ENCODE data around the gene ROR1.

- TF ChIP-seq EZH2 (IDR thresholded peaks at IDR 0.05) (no peak), POLR2A (IDR thresholded peaks at IDR 0.05; ENCODE audit: borderline replicate concordance, extremely low read depth, insufficient read depth, insufficient read length) (no peak), POLR2AphosphoS5 (IDR thresholded peaks at IDR 0.05; ENCODE audit: low read depth, low read length) (no peak), REST (IDR thresholded peaks at IDR 0.05; ENCODE audit: low read depth) (no peak), ELF1 (IDR thresholded peaks at IDR 0.05; ENCODE audit: borderline replicate concordance, low read depth) (no peak), CTCF (IDR thresholded peaks at IDR 0.05 in 2 of 3, conservative IDR thresholded peaks at IDR 0.05 in 1 of 3; ENCODE audit: borderline replicate concordance in 1 of 3, insufficient read depth in 1 of 3, low read depth in 2 of 3, low read length in 2 of 3) (no peak), ZFX (IDR thresholded peaks at IDR 0.05) (no peak), RAD21 (IDR thresholded peaks at IDR 0.05; ENCODE audit: low read depth) (no peak), YY1 (IDR thresholded peaks at IDR 0.05; ENCODE audit: extremely low read depth, insufficient replicate concordance, low read depth, low read length) (no peak), JUND (IDR thresholded peaks at IDR 0.05) (no peak), EGR1 (IDR thresholded peaks at IDR 0.05; ENCODE audit: low read depth) (no peak)
Observed at GRCh38 chr1:63903947-63904610, 130.3 kb downstream of the ROR1 start.

Measured in HCT116 (cell line).